Neural cell (in vitro differentiated cells): ENCODE results near the gene TMEM191C. TPM values are rescaled to one million over a fixed set of nuclear protein-coding genes. Genes with fewer than 3 reads are reported as not detected.

Experiments
- H2AFZ ChIP-seq: fragments of 200-600, 300-800 bp; sonication (generic), shearing (Covaris generic); 2 replicates; pipeline ENCODE4 v1.6.0; 2014; ENCODE audit warnings: low read depth, mild to moderate bottlenecking, antibody characterized with exemption, low read length, moderate library complexity
- H3F3A ChIP-seq: fragments of 200-600 bp; shearing (Covaris generic); 2 replicates; pipeline ENCODE4 v1.6.1; 2016; ENCODE audit warnings: mild to moderate bottlenecking, moderate library complexity, mixed read lengths, antibody characterized with exemption, low read length; ENCODE audit not compliant: insufficient read depth, poor library complexity, severe bottlenecking
- H3K27ac ChIP-seq: fragments of 200-600, 300-800 bp; sonication (generic), shearing (Covaris generic); 2 replicates; pipeline ENCODE4 v1.5.1; 2014; ENCODE audit warnings: mild to moderate bottlenecking, low read length, moderate library complexity
- H3K27me3 ChIP-seq: fragments of 300-800, 200-600 bp; sonication (generic), shearing (Covaris generic); 2 replicates; pipeline ENCODE4 v1.6.0; 2014; ENCODE audit warnings: mild to moderate bottlenecking, low read depth, low read length, moderate library complexity; ENCODE audit not compliant: insufficient read depth
- H3K36me3 ChIP-seq: fragments of 300-800, 200-600 bp; sonication (generic), shearing (Covaris generic); 2 replicates; pipeline ENCODE4 v1.5.1; 2014; ENCODE audit warnings: mild to moderate bottlenecking, antibody characterized with exemption, low read length, moderate library complexity; ENCODE audit not compliant: insufficient read depth
- H3K4me2 ChIP-seq: fragments of 300-800, 200-600 bp; sonication (generic), shearing (Covaris generic); 2 replicates; pipeline ENCODE4 v1.6.0; 2014; ENCODE audit warnings: mild to moderate bottlenecking, low read length
- H3K4me3 ChIP-seq: fragments of 300-800, 200-600 bp; sonication (generic), shearing (Covaris generic); 2 replicates; pipeline ENCODE4 v1.5.1; 2014; ENCODE audit warnings: mild to moderate bottlenecking, low read length, moderate library complexity
- H3K79me2 ChIP-seq: fragments of 200-600 bp; shearing (Covaris generic); replicated peaks from 2 replicates; pipeline ENCODE4 v1.6.0; 2014; ENCODE audit warnings: mild to moderate bottlenecking, low read length, moderate library complexity; ENCODE audit not compliant: insufficient read depth
- H3K9ac ChIP-seq: fragments of 300-800, 200-600 bp; sonication (generic), shearing (Covaris generic); 2 replicates; pipeline ENCODE4 v1.6.1; 2016; ENCODE audit warnings: mild to moderate bottlenecking, low read length, mixed read lengths
- H3K9me2 ChIP-seq: fragments of 200-600 bp; shearing (Covaris generic); 2 replicates; pipeline ENCODE4 v1.6.1; 2016; ENCODE audit warnings: mild to moderate bottlenecking, low read length, mixed read lengths; ENCODE audit not compliant: insufficient read depth
- H3K9me3 ChIP-seq: fragments of 200-600, 300-800 bp; sonication (generic), shearing (Covaris generic); 2 replicates; pipeline ENCODE4 v1.6.1; 2016; ENCODE audit warnings: mild to moderate bottlenecking, mixed run types, low read length, moderate library complexity, mixed read lengths
- H4K20me1 ChIP-seq: fragments of 200-600 bp; shearing (Covaris generic); 2 replicates; pipeline ENCODE4 v1.6.1; 2016; ENCODE audit warnings: mild to moderate bottlenecking, mixed run types; ENCODE audit not compliant: insufficient read depth
- EP300 ChIP-seq: fragments of 450-650 bp; conservative IDR thresholded peaks from 2 replicates; pipeline ENCODE4 v1.6.1; 2014; ENCODE audit warnings: antibody characterized with exemption, mild to moderate bottlenecking, moderate library complexity; ENCODE audit not compliant: poor library complexity, severe bottlenecking
- EZH2 ChIP-seq: fragments of 200-600, 300-800 bp; shearing (Covaris generic), sonication (generic); IDR thresholded peaks from 2 replicates; pipeline ENCODE4 v1.6.1; 2014; ENCODE audit warnings: antibody characterized with exemption, low read length, borderline replicate concordance, mild to moderate bottlenecking; ENCODE audit not compliant: insufficient read depth, poor library complexity, severe bottlenecking
- MXI1 ChIP-seq: fragments of 450-650 bp; conservative IDR thresholded peaks from 2 replicates; pipeline ENCODE4 v1.6.1; 2014; ENCODE audit warnings: antibody characterized with exemption, mild to moderate bottlenecking; ENCODE audit not compliant: poor library complexity, severe bottlenecking
- POLR2AphosphoS5 ChIP-seq: IDR thresholded peaks from 2 replicates; pipeline ENCODE4 v1.6.1; 2012
- RAD21 ChIP-seq: fragments of 450-650 bp; conservative IDR thresholded peaks from 2 replicates; pipeline ENCODE4 v1.6.1; 2014; ENCODE audit warnings: antibody characterized with exemption, mild to moderate bottlenecking, moderate library complexity
- SMC3 ChIP-seq: fragments of 450-650 bp; conservative IDR thresholded peaks from 2 replicates; pipeline ENCODE4 v1.6.1; 2014; ENCODE audit warnings: antibody characterized with exemption, mild to moderate bottlenecking, moderate library complexity; ENCODE audit not compliant: poor library complexity
- TAF1 ChIP-seq: IDR thresholded peaks from 2 replicates; pipeline ENCODE4 v1.6.1; 2012; ENCODE audit warnings: low read depth
- polyA plus RNA-seq: library from polyadenylated mRNA; depleted of rRNA; stranded (reverse); fragments of >200 nt; gene quantifications from 2 replicates; pipeline ENCODE4 v1.2.3, GENCODE V29; 2014
- TF ChIP-seq, protein P1 (sequence below): fragments of 450-650 bp; IDR thresholded peaks from 2 replicates; pipeline ENCODE4 v1.5.1; 2014; ENCODE audit warnings: antibody characterized with exemption, mild to moderate bottlenecking, moderate library complexity; ENCODE audit not compliant: poor library complexity, severe bottlenecking
- TF ChIP-seq, protein P2 (sequence below): IDR thresholded peaks from 2 replicates; pipeline ENCODE4 v1.6.1; 2012; ENCODE audit warnings: borderline replicate concordance

The TMEM191C gene
- polyA plus RNA-seq, 1 donor from 2014 or later = 68.3 TPM

DNA sequence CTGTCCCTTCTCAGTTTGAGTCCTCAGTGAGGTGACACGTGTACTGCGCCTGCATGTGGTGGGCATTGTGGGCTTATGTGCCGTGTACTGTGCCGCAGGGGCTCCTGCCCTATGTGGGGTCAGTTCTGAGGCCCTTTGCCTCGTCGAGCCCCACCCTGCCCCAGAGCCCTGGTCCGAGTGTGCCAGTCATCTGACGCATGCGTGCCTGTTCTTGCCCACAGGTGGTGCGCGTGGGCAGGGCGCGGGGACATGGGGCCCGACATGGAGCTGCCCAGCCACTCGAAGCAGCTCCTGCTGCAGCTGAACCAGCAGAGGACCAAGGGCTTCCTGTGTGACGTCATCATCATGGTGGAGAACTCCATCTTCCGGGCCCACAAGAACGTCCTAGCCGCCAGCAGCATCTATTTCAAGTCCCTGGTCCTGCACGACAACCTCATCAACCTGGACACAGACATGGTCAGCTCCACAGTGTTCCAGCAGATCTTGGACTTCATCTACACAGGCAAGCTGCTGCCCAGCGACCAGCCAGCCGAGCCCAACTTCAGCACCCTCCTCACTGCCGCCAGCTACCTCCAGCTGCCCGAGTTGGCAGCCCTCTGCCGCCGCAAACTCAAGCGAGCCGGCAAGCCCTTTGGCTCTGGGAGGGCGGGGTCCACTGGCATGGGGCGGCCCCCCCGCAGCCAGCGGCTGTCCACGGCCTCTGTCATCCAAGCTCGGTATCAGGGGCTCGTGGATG is 22.3 kb upstream of the TMEM191C start:
- Histone ChIP-seq H3K9ac (no peak overlapping the region), H3K4me3 (no peak overlapping the region), H3K27me3 (no peaks in the 10 kb centered on the region), H3K9me3 (no peaks in the 10 kb centered on the region), H3K4me2 (no peak overlapping the region), H3F3A (no peaks in the 10 kb centered on the region), H3K36me3 (no peaks in the 10 kb centered on the region), H3K79me2 (no peaks in the 10 kb centered on the region), H2AFZ (no peak overlapping the region), H3K27ac (no peak overlapping the region), H3K9me2 (no peaks in the 10 kb centered on the region), H4K20me1 (no peaks in the 10 kb centered on the region)
- TF ChIP-seq EZH2 (no peak), EP300 (no peak), SMC3 (no peak), POLR2AphosphoS5 (no peak), TAF1 (no peak), MXI1 (no peak), RAD21 (no peak)
- TF ChIP-seq, protein P1, sequence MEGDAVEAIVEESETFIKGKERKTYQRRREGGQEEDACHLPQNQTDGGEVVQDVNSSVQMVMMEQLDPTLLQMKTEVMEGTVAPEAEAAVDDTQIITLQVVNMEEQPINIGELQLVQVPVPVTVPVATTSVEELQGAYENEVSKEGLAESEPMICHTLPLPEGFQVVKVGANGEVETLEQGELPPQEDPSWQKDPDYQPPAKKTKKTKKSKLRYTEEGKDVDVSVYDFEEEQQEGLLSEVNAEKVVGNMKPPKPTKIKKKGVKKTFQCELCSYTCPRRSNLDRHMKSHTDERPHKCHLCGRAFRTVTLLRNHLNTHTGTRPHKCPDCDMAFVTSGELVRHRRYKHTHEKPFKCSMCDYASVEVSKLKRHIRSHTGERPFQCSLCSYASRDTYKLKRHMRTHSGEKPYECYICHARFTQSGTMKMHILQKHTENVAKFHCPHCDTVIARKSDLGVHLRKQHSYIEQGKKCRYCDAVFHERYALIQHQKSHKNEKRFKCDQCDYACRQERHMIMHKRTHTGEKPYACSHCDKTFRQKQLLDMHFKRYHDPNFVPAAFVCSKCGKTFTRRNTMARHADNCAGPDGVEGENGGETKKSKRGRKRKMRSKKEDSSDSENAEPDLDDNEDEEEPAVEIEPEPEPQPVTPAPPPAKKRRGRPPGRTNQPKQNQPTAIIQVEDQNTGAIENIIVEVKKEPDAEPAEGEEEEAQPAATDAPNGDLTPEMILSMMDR = no peak
- TF ChIP-seq, protein P2, sequence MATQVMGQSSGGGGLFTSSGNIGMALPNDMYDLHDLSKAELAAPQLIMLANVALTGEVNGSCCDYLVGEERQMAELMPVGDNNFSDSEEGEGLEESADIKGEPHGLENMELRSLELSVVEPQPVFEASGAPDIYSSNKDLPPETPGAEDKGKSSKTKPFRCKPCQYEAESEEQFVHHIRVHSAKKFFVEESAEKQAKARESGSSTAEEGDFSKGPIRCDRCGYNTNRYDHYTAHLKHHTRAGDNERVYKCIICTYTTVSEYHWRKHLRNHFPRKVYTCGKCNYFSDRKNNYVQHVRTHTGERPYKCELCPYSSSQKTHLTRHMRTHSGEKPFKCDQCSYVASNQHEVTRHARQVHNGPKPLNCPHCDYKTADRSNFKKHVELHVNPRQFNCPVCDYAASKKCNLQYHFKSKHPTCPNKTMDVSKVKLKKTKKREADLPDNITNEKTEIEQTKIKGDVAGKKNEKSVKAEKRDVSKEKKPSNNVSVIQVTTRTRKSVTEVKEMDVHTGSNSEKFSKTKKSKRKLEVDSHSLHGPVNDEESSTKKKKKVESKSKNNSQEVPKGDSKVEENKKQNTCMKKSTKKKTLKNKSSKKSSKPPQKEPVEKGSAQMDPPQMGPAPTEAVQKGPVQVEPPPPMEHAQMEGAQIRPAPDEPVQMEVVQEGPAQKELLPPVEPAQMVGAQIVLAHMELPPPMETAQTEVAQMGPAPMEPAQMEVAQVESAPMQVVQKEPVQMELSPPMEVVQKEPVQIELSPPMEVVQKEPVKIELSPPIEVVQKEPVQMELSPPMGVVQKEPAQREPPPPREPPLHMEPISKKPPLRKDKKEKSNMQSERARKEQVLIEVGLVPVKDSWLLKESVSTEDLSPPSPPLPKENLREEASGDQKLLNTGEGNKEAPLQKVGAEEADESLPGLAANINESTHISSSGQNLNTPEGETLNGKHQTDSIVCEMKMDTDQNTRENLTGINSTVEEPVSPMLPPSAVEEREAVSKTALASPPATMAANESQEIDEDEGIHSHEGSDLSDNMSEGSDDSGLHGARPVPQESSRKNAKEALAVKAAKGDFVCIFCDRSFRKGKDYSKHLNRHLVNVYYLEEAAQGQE = no peak

DNA sequence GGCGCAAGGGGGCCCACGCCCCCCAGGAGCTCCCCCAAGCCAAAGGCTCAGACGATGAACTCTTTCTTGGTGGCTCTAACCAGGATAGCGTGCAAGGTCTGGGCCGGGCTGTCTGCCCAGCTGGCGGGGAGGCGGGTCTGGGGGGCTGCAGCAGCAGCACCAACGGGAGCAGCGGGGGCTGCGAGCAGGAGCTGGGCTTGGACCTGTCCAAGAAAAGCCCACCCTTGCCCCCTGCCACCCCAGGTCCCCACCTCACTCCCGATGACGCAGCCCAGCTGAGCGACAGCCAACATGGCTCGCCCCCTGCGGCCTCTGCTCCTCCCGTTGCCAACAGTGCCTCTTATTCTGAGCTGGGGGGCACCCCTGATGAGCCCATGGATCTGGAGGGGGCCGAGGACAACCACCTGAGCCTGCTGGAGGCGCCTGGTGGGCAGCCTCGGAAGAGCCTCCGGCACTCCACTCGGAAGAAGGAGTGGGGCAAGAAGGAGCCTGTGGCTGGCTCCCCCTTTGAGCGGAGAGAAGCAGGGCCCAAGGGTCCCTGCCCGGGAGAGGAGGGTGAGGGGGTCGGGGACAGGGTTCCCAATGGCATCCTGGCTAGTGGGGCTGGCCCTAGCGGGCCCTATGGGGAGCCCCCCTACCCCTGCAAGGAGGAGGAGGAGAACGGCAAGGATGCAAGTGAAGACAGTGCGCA is 21.6 kb upstream of the TMEM191C start:
- Histone ChIP-seq H3K9me2 (no peaks in the 10 kb centered on the region), H3K9ac (no peak overlapping the region), H3K27me3 (no peaks in the 10 kb centered on the region), H3K27ac (no peak overlapping the region), H3F3A (no peaks in the 10 kb centered on the region), H4K20me1 (no peaks in the 10 kb centered on the region), H3K4me2 (no peak overlapping the region), H3K36me3 (no peaks in the 10 kb centered on the region), H2AFZ (no peak overlapping the region), H3K9me3 (no peaks in the 10 kb centered on the region), H3K4me3 (no peak overlapping the region), H3K79me2 (no peaks in the 10 kb centered on the region)
- TF ChIP-seq MXI1 = no peak
